NCI-H2081 (cell line): ENCODE measurements around the gene UTP11.
"Not testable (repeated sequence)": the region's sequence is repeated elsewhere in the genome, so short reads cannot be mapped to it uniquely, and the experiment has no call there.

ENCODE experiments used
- DNase-seq, 2 experiments: peaks; one replicate each; lab custom pipeline; 2025; lab: John Stamatoyannopoulos, UW

The UTP11 gene

DNA sequence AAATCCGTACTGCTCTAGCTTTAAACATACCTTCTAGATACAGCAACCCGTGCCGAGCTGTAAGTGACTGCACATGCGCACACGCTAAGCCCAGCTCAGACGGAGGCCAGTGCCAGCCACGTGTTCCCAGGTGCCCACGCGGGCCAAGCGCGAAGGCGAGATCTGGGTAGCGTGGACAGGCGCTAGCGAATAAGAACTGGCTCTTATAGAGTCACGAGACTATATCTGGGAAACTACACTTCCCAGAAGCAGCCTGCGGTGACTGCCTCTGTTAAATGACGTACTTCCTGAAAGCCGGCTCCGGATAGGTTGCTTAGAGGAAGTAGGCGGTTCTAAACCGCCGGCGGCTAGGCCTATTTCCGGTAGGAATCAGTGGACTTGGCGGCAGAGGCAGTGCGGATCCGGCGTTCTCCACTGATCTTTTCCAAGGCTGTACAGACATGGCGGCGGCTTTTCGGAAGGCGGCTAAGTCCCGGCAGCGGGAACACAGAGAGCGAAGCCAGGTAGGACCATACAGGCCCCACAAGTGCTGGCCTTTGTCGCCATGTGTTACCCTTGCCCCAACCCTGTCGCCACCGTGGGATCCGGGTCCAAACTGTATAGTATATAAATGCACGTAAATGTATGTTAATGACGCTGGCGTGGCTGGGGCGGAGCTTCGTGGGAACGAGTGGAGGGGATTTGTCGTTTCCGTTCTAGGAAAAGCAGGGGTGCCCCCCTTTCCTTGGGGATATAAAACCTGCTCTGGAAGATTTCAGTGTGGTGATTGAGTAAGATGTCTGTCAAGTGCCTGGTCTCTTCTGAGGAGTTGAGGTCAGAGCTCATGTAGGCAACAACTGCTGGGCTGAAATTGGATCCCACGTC, at the start of gene UTP11:
Gene UTP11, plus strand, starts transcription at position 372 of the 864 bp plus-strand sequence. Its CDS starts 69 bp downstream, at position 441.
- DNase-seq: peak; percentile 99 to 100

DNA sequence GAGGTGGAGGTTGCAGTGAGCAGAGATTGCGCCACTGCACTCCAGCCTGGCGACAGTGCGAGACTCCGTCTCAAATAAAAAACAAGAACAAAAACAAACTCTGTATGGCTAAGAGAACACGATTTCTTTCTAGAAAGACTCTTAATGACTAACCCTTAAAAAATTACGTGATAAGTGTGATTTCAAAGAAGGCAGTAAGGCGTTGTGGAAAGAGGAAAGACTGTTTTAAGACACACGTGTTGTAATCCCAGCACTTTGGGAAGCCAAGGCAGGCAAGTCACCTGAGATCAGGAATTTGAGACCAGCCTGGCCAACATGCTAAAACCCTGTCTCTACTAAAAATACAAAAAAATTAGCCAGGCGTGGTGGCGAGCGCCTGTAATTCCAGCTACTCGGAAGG, 48.4 kb upstream of the UTP11 start:
- DNase-seq: not testable (repeated sequence)

DNA sequence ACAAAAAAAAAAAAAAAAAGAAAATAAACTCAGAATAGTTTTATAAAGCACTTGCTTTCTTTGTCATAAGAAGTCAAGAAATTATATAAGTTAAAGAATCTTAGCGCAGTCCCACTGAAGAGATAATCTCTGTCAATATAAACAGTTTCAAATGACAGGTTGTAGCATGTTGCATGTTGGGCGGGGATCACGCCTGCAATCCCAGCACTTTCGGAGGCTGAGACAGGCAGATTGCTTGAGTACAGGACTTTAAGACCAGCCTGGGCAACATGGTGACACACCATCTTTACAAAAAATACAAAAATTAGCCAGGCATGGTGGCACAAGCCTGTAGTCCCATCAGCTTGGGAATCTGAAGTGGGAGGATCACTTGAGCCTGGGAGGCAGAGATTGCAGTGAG, 47.2 kb upstream of the UTP11 start:
- DNase-seq: no peak

GRCh38 chr1:37973684-37974083, 38.9 kb upstream of the UTP11 start:
- not testable (repeated sequence) for DNase-seq

- DNase-seq: no peak
Measured at GRCh38 chr1:37974567-37974966, 38.0 kb upstream of the UTP11 start.

DNA sequence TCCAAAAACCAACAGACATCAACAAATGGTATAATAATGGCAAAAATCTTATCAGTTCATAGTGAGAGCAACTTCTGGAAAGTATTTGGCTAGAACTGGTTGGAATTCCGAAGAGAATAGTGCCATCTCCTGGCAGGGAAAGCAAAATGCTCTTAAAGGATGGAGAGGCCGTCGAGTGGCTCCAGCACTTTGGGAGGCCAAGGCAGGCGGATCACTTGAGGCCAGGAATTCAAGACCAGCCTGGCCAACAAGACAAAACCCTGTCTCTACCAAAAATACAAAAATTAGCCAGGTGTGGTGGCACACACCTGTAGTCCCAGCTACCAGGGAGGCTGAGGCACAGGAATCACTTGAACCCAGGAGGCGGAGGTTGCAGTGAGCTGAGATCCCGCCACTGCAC, 37.5 kb upstream of the UTP11 start:
- peak; percentile 55 to 58 for DNase-seq

- no peak for DNase-seq
Measured at GRCh38 chr1:37978541-37978940, 34.0 kb upstream of the UTP11 start.

DNA sequence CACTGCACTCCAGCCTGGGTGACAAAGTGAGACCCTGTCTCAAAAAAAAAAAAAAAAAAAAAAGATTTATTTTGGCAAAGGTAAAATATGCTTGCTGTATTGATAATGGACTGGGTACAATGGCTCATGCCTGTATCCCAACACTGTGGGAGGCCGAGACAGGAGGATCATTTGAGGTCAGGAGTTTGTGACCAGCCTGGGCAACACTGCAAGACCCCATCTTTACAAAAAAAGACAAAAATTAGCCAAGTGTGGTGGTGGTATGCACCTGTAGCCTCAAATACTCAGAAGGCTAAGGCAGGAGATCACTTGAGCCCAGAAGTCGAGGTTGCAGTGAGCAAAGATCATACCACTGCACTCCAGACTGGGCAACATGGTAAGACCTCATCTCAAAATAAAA, 29.0 kb upstream of the UTP11 start:
- no peak for DNase-seq

- DNase-seq: no peak
Measured at GRCh38 chr1:37987679-37988078, 24.9 kb upstream of the UTP11 start.

DNA sequence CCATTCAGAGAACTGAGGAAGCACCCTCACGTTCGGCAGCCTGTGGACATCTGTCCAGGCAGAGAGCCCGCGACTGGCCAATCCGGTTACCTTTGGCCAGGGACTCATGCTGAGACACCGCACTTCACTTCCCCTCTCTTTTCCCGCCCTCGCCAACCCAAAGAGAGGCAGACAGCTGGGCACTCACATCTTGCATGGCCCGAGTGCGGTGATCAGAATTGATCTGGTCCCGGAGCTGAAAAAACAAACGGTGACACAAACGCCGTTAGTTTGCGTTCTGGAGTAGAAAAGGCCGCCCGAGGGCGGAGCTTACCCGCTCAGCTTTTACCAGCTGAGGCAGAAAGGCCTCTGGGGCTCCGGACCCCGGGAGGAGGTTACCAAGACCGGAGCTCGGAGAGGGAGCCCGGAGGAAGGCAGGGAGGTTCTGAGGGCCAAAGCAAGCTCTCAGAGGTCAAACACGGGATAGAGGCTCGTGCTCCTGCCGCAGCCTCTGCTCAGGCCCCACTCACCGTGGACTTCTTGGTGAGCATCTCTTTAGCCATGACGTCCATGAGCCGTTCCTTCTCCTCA, 23.1 kb upstream of the UTP11 start:
- DNase-seq: peak; percentile 20 to 66

DNA sequence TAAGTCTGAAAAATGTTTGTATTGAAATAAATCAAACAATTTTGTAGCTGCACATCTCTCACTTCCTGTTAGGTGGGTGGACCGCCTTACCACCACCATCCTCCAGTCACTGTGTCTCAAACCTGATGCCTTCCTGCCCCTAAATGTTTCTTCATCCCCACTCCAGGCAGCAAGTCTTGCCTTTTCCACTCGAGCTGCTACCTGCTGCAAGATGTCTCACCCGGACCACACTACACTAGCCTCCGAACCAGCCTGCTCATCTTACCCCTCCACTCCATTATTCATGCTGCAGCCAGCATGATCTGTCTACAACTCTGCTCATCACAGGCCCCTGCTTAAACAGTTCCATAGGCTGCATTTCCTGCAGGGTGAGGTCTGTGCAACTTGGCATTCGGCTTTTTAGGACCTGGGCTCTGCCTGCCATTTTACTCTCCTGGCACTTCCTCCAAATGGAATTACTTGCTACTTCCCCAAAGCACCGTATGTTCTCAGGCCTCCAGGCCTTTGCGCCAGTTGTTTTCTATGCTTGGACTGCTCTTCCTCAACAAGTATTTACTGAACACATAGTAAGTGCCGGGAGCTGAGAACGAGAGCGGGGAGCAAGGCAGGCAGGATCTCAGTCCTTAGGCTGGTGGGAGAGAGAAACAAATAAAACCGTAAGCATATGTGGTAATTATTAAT, 17.5 kb upstream of the UTP11 start:
- no peak for DNase-seq

GRCh38 chr1:37995751-37996345, 16.7 kb upstream of the UTP11 start:
- peak in 1 of 2 experiments; percentile 43 for DNase-seq

DNA sequence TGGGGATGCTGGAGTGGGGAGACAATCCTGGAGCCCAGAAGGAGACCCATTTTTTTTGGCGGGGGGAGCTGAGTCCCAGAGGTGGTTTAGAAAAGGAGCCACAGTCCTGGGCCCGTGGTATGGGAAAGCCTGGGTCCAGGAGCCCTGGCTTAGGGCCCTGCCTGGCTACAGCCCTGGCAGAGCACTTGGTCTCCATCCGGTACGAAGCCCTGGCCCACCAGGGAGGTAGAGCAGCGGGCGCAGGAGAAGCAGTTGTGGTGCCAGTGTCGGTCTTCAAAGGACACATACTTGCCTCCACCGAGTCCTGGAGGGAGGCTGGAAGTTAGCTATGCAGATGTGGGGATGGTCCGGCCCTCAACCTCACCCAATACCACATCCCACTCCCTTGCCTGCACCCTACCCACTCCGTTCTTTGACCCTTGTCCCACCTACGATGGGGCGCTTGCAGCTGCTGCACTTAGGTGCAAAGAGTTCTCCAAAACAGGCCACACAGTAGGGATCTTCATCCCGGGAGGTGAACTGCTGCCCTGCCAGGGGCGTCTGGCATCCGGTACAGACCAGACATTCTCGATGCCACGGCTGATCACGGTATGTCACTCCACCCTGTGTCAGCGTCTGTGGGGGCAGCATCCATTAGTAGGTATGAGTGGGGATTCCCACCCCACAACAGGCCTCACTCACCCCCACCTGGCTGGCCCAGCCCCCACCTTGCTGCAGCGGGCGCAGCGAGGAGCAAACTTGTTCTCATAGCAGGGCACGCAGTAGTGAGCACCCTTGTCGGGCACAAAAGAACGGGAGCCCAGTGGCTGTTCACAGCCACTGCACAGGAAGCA, 15.1 kb upstream of the UTP11 start:
- no peak for DNase-seq

GRCh38 chr1:37998089-37998808, 14.3 kb upstream of the UTP11 start:
- no peak for DNase-seq

- DNase-seq: no peak
Measured at GRCh38 chr1:37998913-37999429, 13.6 kb upstream of the UTP11 start.

DNA sequence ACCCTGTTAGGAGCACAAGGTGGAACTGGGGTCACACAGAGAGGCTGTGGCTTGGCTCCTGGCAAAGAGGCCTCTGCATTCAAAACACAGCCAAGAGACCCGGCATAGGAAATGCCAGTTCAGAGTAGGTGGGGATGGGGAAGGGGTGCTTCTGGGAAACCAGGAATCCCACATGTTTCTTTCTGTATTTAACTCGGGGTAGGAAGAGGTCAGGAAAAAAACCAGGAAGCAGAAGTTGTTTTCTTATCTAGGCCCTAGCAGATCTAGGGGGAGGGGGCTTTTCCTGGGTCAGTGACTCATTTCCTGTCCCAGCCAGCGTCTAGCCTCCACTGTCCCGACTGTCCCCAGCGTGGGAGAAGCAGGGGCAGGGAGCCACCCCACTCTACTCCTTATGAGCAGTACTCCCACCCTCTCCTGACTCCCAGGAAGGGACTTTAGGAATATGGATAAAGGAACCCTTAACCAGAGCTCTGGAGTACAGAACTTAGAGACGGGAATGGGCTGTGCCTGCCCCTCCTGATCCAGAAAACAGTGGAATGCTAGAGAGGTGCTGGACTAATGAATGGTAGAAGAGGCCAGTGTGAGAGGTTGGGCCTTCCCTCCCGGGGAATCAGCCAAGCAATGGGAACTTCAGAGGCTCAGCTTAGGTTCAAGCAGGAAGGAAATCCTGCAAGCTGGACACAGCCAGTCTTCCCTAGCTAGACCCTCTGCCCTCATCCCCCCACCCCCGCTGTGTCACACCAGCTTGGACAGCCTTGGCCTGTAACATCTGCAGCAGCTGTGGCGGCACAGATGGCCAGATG, 12.9 kb upstream of the UTP11 start:
- DNase-seq: no peak

GRCh38 chr1:38000233-38000528, 12.4 kb upstream of the UTP11 start:
- no peak for DNase-seq

GRCh38 chr1:38000529-38001455, 11.7 kb upstream of the UTP11 start:
- no peak for DNase-seq
